Adipocyte (in vitro differentiated cells): ENCODE measurements around the gene BTNL8.

Experiments
- DNase-seq: peaks from one replicate; pipeline ENCODE4 v3.0.0-alpha.2; 2015; ENCODE audit warnings: low read depth
- H3K27me3 ChIP-seq: replicated peaks from 2 replicates; pipeline ENCODE4 v1.7.0; 2013; ENCODE audit warnings: mild to moderate bottlenecking, low read length, moderate library complexity; ENCODE audit not compliant: control insufficient read depth, insufficient read depth
- H3K36me3 ChIP-seq: 2 replicates; pipeline ENCODE4 v1.7.0; 2013; ENCODE audit warnings: low read length, mild to moderate bottlenecking, moderate library complexity; ENCODE audit not compliant: control insufficient read depth, insufficient read depth, severe bottlenecking
- H3K4me1 ChIP-seq: 2 replicates; pipeline ENCODE4 v1.7.0; 2013; ENCODE audit warnings: mild to moderate bottlenecking, low read length, moderate library complexity; ENCODE audit not compliant: control insufficient read depth, insufficient read depth
- H3K4me3 ChIP-seq: 2 replicates; pipeline ENCODE4 v1.7.0; 2013; ENCODE audit warnings: mild to moderate bottlenecking, low read length, moderate library complexity
- H3K9ac ChIP-seq: 2 replicates; pipeline ENCODE4 v1.7.0; 2013; ENCODE audit warnings: mild to moderate bottlenecking, low read length, moderate library complexity
- H3K9me3 ChIP-seq: 2 replicates; pipeline ENCODE4 v1.7.0; 2013; ENCODE audit warnings: mild to moderate bottlenecking, low read length, moderate library complexity; ENCODE audit not compliant: control insufficient read depth

Gene BTNL8, protein sequence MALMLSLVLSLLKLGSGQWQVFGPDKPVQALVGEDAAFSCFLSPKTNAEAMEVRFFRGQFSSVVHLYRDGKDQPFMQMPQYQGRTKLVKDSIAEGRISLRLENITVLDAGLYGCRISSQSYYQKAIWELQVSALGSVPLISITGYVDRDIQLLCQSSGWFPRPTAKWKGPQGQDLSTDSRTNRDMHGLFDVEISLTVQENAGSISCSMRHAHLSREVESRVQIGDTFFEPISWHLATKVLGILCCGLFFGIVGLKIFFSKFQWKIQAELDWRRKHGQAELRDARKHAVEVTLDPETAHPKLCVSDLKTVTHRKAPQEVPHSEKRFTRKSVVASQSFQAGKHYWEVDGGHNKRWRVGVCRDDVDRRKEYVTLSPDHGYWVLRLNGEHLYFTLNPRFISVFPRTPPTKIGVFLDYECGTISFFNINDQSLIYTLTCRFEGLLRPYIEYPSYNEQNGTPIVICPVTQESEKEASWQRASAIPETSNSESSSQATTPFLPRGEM

DNA sequence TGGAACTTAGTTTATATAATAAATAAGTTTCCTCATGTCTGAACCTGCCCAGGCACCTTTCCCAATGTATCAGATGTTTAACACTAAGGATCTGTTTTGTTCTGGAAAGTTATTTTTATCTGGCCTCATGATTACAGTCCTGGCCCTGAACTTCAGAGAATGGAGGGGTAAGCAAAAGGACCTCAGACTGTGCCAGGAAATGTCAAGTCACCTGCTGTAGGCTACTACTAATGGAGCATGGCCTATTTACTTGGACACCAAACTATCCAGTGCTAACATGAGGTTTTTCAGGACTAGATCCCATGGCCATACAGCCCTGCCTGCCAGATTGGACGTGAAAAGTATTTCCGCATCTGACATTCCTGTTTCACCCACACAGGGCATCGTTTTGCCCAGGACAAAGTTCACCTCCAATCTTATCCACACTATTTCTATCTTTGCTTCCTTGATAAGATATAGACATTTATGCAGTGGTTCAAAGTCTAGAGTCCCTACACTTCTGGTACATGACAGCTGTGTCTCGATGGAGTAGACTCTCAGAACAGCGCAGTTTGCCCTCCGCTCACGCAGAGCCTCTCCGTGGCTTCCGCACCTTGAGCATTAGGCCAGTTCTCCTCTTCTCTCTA lies at the start of gene BTNL8:
BTNL8 (plus strand) TSS at position 539 of the 626 bp plus-strand sequence. CDS start 152 bp downstream, outside the sequence.
- Histone ChIP-seq H3K27me3 (peaks cover 11% of the 10 kb centered on the region), H3K4me1 (no peaks in the 10 kb centered on the region), H3K9me3 (peaks cover 5% of the 10 kb centered on the region), H3K4me3 (no peak within 1 kb of the TSS), H3K36me3 (no peaks in the 10 kb centered on the region), H3K9ac (no peak within 1 kb of the TSS)
- DNase-seq: no peak

DNA sequence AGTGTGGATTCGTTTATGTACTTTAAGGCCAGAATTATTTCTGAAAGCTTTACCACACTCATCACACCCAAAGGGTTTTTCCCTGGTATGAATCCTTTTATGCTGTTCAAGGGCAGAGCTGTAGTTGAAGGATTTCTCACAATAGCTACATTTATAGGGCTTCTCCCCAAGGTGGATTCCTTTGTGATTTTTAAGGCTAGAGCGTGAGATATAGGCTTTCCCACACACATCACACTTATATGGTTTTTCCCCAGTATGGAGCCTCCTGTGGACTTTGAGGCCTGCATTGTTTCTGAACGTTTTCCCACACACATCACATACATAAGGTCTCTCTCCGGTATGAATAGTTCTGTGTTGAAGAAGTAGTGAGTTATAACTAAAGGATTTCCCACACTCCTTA lies 49.1 kb upstream of the BTNL8 start:
- Histone ChIP-seq H3K36me3 (peaks cover 42% of the 10 kb centered on the region), H3K9ac (no peak overlapping the region), H3K27me3 (no peaks in the 10 kb centered on the region), H3K4me1 (no peaks in the 10 kb centered on the region), H3K9me3 (peaks cover 25% of the 10 kb centered on the region), H3K4me3 (peak overlapping the region; percentile 14)
- DNase-seq: no peak

DNA sequence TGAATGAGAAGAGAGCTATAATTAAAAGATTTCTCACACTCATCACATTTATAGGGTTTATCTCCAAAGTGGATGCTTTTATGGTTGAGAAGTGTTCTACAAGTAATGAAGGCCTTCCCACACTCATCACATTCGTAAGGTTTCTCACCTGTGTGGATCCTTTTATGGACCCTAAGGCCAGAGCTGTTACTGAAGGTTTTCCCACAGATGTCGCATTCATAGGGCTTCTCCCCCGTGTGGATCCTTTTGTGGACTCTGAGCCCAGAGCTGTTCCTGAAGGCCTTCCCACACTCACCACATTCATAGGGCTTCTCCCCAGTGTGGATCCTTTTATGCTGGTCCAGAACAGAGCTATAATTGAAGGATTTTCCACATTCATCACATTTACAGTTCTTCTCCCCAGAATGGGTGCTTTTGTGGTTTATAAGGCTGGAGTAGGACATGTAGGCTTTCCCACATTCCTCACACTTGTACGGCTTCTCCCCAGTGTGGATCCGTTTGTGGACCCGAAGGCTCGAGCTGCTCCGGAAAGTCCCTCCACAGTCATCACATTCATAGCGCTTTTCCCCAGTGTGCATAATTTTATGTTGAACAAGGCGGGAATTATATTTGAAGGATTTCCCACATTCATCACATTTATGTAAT lies 48.4 kb upstream of the BTNL8 start:
- Histone ChIP-seq H3K9ac (no peak overlapping the region), H3K4me3 (peak overlapping the region; percentile 16), H3K9me3 (peaks cover 25% of the 10 kb centered on the region), H3K4me1 (no peaks in the 10 kb centered on the region), H3K27me3 (no peaks in the 10 kb centered on the region), H3K36me3 (peaks cover 42% of the 10 kb centered on the region)
- DNase-seq: no peak

DNA sequence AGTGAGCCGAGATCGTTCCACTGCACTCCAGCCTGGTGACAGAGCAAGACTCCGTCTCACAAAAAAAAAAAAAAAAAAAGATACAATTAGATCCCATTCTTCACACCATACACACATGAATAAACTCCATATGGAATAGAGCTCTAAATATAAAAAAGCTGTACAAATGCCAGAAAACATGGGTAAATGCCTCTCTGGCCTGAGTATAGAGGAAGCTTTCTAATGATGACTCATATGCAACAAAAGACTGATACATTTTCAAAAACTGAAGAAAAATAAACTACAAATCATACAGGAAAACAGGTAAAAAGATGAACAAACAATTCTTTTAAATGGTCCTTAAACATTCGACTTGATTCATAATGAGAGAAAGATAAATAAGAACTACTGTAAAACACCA lies 46.5 kb upstream of the BTNL8 start:
- H3K4me1 ChIP-seq: no peaks in the 10 kb centered on the region
- no peak overlapping the region for H3K4me3 ChIP-seq
- peaks cover 25% of the 10 kb centered on the region for H3K9me3 ChIP-seq
- DNase-seq: no peak
- H3K36me3 ChIP-seq: peaks cover 46% of the 10 kb centered on the region
- no peak overlapping the region for H3K9ac ChIP-seq
- H3K27me3 ChIP-seq: no peaks in the 10 kb centered on the region

DNA sequence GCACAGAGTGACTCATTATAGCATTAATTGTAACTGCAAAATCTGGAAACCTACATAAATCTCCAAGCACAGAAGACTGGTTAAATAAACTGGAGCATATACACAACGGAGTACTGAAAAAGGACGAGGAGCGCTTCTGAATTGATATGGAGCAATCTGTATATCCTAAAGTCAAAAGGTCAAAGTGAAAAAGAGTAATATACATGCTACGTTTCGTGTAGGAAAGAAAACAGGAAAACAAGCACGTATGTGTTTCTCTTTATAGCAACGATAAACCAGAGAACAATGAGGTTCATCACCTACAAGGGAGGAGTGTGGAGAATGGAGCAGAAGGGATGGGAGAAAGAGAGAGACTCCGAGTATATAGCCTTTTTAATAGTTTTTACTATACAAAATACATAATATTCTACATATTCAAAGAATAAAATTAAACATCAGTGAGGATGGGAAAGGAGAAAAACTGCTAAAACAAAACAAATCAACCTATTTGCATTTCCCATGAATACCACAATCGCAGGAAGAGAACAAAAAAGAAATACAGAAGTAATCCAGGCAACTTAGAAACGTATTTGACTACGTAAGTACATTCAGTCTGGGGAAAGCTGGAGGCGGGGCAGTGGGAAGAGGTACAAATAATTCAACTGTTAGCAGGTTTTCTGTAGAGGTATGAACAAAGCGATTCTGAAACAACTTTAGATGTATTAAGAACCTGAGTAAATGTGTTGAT lies 45.7 kb upstream of the BTNL8 start:
- no peak for DNase-seq
- Histone ChIP-seq H3K4me1 (no peaks in the 10 kb centered on the region), H3K27me3 (no peaks in the 10 kb centered on the region), H3K4me3 (no peak overlapping the region), H3K9ac (no peak overlapping the region), H3K9me3 (peaks cover 25% of the 10 kb centered on the region), H3K36me3 (peaks cover 42% of the 10 kb centered on the region)

DNA sequence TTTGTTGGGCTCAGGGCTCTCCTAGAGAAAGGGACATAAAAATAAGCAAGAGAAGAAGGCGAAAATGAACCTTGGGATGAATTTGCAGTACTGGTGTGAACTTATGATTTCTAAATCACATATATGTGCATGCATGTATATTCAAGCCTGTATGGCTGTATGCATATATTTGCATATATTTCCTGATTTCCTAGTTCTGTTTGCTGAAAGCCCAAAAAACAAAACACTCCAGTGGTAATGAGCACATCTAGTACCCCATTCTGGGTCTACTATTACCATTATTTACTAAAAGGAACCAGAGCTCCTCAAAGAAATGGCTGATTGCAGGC lies 45.1 kb upstream of the BTNL8 start:
- no peaks in the 10 kb centered on the region for H3K27me3 ChIP-seq
- H3K4me3 ChIP-seq: no peak overlapping the region
- H3K9ac ChIP-seq: no peak overlapping the region
- H3K9me3 ChIP-seq: peaks cover 25% of the 10 kb centered on the region
- DNase-seq: no peak
- H3K36me3 ChIP-seq: peaks cover 38% of the 10 kb centered on the region
- no peaks in the 10 kb centered on the region for H3K4me1 ChIP-seq

DNA sequence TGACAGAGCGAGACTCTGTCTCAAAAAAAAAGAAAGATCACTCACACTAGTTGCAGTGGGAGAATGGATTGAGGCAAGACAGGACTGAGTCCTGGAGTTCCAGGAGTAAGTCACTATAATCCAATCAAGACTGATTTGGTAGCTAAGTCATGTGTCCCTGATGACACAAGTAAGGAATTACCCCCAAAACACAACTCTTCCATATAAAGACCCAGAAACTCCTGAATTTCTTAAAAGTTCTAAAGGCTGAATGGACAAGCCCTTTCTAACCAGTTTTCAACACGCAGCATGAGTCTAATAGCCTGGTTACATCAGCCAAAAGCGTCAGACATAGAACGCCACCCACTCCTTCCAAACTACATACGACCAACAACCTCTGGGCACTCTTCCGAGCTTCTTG lies 40.4 kb upstream of the BTNL8 start:
- Histone ChIP-seq H3K4me3 (no peak overlapping the region), H3K27me3 (no peaks in the 10 kb centered on the region), H3K9ac (no peak overlapping the region), H3K36me3 (peaks cover 6% of the 10 kb centered on the region), H3K4me1 (peaks cover 5% of the 10 kb centered on the region), H3K9me3 (no peaks in the 10 kb centered on the region)
- no peak for DNase-seq

DNA sequence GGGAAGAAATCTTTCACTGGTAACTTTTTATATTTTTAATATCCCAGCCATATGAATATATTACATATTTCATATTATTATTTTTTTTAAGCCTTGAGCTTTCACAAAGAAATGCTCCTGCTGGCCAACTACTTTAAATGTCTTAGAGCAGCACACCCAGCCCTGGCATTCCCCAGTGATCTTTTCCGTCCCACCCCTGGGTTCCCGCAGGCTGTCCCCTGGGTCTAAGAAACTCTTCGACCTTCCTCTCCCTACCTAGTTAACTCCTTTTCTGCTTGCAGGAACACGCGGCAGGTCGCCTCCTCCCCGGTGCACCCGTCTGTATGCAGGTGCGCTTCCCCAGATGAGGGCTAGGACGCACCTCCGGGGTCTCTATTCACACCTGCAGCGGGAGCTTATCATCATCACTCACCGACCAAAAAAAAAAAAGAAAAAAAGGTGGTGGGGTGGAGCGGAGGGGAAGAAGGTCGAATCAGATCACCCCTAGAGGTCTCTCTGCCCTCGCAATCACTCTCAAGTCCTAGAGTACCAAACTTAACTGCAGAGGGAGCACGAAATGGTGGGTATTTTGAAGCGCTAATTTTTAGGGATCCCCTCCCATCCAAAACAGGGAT lies 38.6 kb upstream of the BTNL8 start:
- no peaks in the 10 kb centered on the region for H3K27me3 ChIP-seq
- DNase-seq: peak; percentile 23
- H3K36me3 ChIP-seq: peaks cover 6% of the 10 kb centered on the region
- H3K4me1 ChIP-seq: peaks cover 5% of the 10 kb centered on the region
- H3K9me3 ChIP-seq: no peaks in the 10 kb centered on the region
- H3K4me3 ChIP-seq: peak overlapping the region; percentile 98
- peak overlapping the region; percentile 96 for H3K9ac ChIP-seq

DNA sequence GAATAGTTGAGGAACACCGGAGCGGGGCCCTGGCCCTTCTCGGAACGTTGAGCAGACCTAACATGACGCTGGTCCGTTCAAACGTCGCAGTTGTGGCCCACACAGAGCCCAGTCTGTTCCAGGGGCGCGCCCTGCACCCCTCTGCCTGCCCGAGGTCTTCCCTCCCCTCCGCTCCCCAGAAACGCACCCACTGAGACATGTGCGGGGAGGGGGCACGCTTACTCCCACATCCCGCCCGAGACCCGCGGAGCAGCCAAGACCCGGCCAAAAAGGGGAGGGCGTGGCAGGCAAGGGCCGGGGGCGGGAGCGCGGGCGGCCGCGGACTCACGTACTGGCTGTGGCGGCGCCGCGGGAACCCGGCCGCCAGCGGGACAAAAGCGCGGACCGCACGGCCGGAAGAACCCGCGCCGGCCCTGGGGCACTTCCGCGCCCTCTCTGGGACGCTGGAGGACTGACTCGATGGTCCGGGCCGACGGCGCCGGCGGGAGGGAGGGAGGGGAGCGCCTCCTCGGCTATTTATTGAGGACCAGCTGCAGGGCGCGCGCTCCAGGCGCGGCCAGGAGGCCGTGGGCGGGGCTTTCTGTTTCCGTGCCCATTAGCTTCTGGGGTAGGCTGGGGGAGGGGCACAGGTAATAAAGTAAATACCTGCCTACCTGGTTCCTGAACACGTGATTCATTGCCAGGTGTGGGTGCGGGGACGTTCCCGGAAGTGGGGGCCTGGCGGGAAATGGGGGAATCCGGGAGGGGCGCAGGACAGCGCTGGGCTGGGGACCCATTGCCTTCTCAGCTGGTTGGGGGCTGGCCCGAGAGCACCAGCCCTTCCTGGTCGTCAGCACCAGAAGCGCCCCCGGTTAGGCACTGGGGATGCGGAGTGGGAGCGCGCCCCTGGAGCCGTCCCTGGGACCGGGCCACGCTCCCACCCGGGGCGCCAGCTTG lies 37.8 kb upstream of the BTNL8 start, which contains the start of gene ZFP62:
ZFP62 (minus strand) TSS at position 390 of the 936 bp plus-strand sequence; CDS start at position 333, 57 bp downstream.
- peaks cover 3% of the 10 kb centered on the region for H3K36me3 ChIP-seq
- peaks cover 5% of the 10 kb centered on the region for H3K4me1 ChIP-seq

DNA sequence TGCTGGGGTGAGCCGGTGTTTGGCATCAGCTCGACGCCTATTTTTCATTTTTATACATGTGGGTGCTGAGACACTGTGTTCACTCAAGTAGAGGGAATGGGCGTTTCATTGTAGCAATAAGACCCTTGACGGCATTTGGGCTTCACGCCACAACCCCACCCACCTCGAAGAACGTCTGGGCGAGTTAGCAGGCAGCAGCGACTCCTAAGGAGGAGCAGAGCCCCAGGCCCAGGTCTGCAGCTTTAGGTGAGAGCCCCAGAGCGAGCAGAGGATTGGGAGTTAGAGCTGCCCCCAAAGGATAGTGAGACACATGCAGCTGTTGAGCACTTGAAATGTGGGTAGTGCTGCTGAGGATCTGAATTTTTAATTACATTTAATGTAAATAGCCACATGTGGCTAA lies 36.3 kb upstream of the BTNL8 start:
- Histone ChIP-seq H3K4me1 (peaks cover 5% of the 10 kb centered on the region), H3K4me3 (no peak overlapping the region), H3K27me3 (no peaks in the 10 kb centered on the region), H3K36me3 (no peaks in the 10 kb centered on the region), H3K9ac (no peak overlapping the region), H3K9me3 (no peaks in the 10 kb centered on the region)
- no peak for DNase-seq

More for the DNA sequence above, 37.8 kb upstream of the BTNL8 start, which contains the start of gene ZFP62:
- peak within 1 kb of the TSS; percentile 96 for H3K9ac ChIP-seq
- H3K4me3 ChIP-seq: peak within 1 kb of the TSS; percentile 98
- H3K27me3 ChIP-seq: no peaks in the 10 kb centered on the region
- peak; percentile 96 for DNase-seq
- no peaks in the 10 kb centered on the region for H3K9me3 ChIP-seq
